Skin of body (tissue), 2 donors: ENCODE measurements around the gene KRTAP5-6. TPM values are rescaled to one million over a fixed set of nuclear protein-coding genes. Genes with fewer than 3 reads are reported as not detected.
"Not testable (repeated sequence)": the region's sequence is repeated elsewhere in the genome, so short reads cannot be mapped to it uniquely, and the experiment has no call there.

Experiments
- DNase-seq: peaks from one replicate; lab custom pipeline; 2025; lab: John Stamatoyannopoulos, UW
- total RNA-seq: library from RNA; depleted of rRNA; stranded (reverse); fragments of >200 nt; gene quantifications from one replicate; pipeline ENCODE4 v1.2.3, GENCODE V29; 2014

Gene KRTAP5-6
- total RNA-seq, 1 donor from 2014 or later = not detected

DNA sequence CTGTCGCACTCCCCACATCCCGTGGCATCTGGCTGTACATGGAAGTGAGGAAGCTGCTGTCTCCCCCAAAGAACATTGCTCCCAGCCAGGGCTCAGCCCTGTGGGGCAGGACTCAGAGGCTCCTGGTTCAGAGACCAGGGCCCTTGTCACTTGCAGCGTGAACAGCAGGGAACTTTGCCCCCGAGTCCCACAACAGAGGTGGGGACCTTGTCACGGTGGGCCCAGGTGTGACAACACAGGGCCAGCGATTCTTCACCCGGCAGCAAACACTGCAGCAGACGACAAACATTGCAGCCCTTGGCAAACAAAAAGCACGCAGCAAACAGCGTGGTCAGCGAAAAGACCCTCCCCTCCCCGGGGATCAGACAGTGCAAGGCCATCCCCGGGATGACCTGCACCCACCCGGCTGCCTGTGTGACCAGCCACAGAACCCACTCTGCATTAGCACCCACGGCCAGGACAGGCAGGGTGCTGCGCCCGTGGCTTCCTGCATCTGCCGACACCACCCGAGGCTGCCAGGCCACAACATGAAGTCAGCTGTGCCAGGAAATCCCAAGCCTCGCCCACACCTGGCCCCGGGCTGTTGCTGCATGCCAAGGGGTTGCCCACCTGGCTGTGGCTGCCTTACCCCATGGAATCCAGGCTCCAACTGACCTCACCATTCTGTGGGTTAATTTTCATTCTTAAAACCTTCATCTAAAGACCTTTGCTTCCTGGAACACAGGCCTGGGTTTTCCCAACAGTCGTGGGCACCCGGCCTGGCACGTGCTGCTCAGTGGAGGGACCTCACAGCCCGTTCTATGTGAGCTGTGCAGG is 35.3 kb upstream of the KRTAP5-6 start:
- not testable (repeated sequence) for DNase-seq

- DNase-seq = not testable (repeated sequence)
Observed at GRCh38 chr11:1662699-1663283, 34.2 kb upstream of the KRTAP5-6 start.

DNA sequence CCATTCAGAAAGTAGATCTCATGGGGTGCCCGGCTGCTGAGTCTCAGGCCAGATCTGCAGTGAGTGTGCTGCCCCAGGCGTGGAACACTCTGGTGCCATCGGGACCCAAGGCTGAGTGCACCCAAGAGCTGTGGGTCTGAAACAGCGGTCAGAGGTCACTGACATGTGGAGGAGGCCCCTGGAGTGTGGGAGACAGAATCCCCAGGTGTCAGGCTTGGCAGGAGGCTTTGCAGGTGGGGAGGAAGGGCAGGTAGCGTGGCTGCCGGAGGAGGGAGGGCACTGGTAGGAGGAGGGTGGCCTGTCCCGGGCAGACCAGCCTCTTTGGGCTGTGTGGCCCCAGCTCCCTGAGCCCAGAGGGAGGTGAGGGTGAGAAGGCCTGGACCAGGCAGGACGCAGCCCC is 31.7 kb upstream of the KRTAP5-6 start:
- DNase-seq = no peak

DNA sequence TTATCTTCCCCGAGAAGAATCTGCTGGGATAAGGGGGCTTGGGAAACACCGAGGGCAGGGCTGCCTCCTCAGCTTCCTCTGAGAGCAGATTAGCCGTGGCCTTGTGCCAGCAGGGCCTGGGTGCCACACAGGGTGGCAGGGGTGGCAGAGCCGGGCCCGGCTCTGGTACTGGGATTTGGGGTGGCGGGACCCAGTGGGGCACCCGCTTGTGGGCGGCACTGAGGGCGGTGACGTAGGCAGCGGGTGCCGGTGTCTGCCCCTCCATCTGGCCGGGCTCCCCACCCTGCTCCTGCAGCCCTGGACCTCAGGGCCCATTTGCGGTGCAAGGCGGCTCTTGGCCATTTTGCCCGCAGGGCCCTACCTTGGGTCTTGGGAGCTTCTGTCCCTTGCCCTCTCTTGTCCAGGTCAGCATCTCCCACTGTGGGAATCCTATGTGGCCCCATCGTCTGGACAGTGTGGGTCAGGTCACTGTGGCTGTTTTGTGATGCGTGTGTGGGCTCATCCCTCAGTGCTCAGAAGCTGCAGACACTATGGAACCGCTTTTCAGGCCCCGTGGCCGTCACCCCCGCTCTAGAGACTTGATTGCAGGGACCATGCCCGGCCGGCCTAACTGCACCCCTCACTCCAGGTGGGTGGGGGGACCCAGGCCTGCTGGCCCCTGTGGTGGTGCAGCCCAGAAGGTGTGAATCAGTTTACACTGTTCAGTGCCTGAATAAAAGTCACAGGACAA is 29.7 kb upstream of the KRTAP5-6 start:
- DNase-seq = no peak

DNA sequence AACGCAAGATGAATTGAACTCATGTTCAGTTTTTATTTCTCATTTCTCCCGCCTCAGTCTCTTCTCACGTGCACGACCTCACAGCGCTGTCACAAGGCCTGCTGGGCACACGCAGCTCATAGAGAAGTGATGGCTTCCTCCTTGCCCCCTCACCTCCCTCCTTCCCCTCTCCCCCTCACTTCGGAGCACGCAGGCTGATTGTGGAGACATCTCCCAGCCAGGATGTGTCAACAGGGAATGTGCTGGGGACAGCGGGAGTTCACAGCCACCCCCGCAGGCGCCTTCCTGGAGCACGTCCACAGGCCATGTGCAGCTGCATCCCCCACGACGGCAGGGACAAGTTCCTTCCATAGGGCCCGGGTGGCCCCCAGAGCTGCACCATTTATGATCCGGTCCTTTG is 29.1 kb upstream of the KRTAP5-6 start:
- DNase-seq = no peak

DNA sequence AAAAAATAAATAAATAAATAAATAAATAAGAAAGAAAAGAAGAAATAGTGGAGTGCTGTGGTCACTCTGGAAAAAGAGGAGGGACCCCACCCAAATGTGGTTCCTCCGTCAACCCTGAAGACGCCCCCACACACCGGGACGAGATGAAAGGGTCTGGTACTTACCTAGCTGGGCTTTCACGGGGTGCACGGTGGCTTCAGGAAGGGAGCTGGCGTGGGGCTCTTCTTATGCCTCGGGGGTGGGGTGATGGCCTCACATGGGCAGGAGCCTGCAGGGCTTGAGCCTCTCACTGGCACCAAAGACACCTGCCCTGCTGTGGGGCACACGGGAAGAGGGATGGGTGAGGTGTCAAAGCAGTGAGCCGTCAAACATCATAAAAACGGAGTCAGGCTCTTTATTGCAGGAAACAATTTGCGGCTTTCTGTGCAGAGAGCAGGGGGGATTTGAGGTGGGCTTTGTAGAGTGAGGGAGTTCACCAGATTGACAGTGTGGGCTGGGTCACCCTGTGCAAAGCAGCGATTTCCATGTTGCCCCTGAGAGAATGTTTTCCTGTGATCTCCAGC is 28.0 kb upstream of the KRTAP5-6 start:
- no peak for DNase-seq

- DNase-seq = peak; percentile 79
Observed at GRCh38 chr11:1669546-1670218, 27.3 kb upstream of the KRTAP5-6 start.

GRCh38 chr11:1670457-1670856 is 26.5 kb upstream of the KRTAP5-6 start:
- DNase-seq = not testable (repeated sequence)

DNA sequence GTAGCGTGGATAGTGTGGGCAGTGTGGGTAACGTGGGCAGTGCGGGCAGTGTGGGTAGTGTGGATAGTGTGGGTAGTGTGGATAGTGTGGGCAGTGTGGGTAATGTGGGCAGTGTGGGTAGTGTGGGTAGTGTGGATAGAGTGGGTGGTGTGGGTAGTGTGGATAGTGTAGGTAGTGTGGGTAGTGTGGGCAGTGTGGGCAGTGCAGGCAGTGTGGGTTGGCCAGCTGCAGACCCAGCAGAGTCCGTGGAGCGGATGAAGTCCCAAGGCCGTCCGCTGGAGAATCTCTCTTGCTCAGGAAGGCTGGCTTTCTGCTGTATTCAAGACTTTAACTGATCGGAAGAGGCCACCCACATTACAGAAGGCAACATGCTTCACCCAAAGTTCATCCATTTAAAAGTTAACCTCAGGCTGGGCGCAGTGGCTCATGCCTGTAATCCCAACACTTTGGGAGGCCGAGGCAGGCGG is 26.1 kb upstream of the KRTAP5-6 start:
- no peak for DNase-seq

GRCh38 chr11:1671658-1672057 is 25.3 kb upstream of the KRTAP5-6 start:
- DNase-seq = no peak

DNA sequence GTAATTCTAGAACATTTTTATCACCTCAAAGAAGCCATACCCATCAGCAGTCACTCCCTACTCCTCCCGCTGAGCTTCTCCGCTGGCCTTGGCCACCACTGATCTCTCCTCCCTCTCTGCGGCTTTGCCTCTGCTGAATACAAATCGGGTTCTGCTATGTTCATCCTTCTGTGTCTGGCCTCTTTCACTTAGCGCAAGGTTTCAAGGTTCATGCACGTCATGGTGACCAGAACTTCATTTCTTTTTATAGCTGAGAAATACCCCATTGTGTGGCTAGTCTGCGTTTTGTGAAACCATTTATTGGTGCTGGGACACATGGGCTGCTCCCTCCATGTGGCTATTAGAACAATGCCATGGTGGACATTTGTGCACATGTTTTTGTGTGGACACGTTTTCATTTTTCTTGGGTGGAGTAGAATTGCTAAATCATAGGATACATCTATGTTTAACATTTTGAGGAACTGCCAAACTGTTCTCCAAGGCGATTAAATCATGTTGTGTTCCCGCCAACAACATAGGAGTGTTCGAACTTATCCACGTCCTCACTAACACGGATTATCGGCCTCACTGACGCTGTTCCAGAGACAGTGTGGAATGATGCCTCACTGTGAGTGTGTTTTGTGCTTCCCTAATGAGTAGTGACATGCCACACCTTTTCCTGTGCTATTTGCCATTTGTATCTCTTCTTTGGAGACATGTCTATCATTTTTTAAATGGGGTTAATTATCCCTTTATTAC is 24.2 kb upstream of the KRTAP5-6 start:
- peak; percentile 68 for DNase-seq

DNA sequence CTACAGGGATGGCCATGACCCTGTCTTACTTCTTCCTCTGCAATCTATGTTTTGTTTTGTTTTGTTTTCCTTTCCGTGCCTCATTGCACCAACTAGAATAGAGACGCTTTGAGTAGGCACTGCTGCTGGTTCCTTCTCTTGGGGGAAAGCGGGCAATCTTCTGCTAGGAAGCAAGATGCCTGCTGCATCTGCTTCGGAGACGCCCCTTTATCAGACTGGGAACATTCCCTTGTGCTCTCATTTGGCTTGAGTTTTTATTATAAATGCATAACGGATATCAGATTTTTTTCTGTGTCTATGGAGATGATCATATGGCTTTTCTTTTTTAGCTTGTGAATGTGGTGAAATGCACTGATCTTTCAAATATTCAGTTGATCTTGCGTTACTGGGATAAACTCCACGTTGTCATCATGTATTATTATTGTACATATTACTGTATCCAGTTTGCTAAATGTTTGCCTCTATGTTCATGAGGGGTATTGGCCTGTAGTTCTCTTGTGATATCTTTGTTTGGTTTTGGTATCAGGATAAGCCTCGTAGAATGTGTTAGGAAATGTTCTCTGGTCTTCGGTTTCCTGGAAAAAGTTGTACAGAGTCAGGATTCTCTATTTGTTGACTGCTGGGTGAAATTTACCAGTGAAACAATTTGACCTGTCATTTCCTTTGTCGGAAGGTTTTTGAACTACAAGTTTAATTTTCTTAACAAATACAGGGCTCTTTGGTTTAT is 23.4 kb upstream of the KRTAP5-6 start:
- peak; percentile 55 for DNase-seq

- DNase-seq = peak; percentile 10
Observed at GRCh38 chr11:1674173-1675131, 22.5 kb upstream of the KRTAP5-6 start.

GRCh38 chr11:1675536-1676228 is 21.3 kb upstream of the KRTAP5-6 start:
- DNase-seq = no peak

DNA sequence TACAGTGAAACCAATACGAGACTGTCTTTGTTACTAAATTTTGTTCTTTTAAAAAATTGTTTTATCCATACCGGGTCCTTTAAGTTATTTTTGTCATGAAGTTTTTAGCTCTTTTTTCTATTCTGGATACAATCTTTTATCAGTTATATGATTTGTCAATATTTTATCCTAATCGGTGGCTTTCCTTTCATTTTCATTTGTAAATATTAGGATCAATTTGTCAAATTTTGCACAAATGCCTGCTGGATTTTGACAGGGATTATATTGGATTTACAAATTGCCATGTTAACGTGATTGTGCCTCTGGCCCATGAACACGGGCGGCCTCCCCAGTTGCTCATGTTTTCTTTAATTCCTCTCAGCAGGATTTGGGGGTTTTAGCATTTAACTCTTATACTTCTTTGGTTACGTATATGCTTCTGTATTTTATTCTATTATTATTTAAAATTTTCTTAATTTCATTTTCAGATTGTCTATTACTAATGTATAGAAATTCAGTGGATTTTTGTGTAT is 20.7 kb upstream of the KRTAP5-6 start:
- DNase-seq = no peak

DNA sequence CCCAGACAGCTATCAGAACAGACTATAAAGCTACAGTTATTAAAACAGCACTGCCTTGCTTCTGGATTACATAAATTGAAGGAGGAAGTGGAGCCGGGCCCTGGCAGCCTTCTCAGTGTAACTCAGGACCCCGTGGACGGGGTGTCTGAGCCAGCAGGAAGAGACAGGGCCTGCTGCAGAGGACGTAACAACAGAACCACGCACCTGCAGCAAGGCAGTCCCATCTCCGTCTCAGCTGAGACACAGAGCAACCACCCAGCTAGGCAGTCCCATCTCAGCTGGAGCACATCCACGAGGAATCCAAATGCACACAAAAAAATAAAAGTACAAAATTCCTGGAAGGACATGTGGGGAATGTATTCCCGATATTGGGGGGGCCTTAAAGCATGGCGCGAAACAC is 17.1 kb upstream of the KRTAP5-6 start:
- no peak for DNase-seq

GRCh38 chr11:1682225-1682905 is 14.6 kb upstream of the KRTAP5-6 start:
- DNase-seq = no peak
